Naive thymus-derived CD4-positive, alpha-beta T cell (primary cell): ENCODE measurements around the gene PTK6. TPM values are rescaled to one million over a fixed set of nuclear protein-coding genes. Genes with fewer than 3 reads are reported as not detected.
A peak's percentile ranks its signal among the peaks of the same experiment; 100 is the strongest.

ENCODE experiments used
- ATAC-seq: fragments of 150-1000 bp; cut with Tn5 transposase; 2 replicates; pipeline ENCODE4 v1.10.0; 2021; ENCODE audit warnings: mild to moderate bottlenecking, moderate library complexity
- CTCF ChIA-PET: fragments of 350-600 bp; sonication (Branson Sonifier 250); formaldehyde crosslinking; loops from one replicate; lab custom pipeline; 2021; ENCODE audit warnings: antibody characterized with exemption; lab: Charles Lee
- POLR2A ChIA-PET: fragments of 350-600 bp; sonication (Branson Sonifier 250); formaldehyde crosslinking; loops from one replicate; lab custom pipeline; 2021; ENCODE audit warnings: antibody characterized with exemption, inconsistent platforms; lab: Charles Lee
- DNase-seq, 9 donors: peaks; one replicate each; pipeline versions ENCODE4 v3.0.0 to v3.0.0-alpha.2; 2020 to 2022; ENCODE audit warnings: mixed read lengths in 1 of 9
- H3K27ac ChIP-seq: one replicate; pipeline ENCODE4 v1.7.0; 2013; ENCODE audit warnings: mild to moderate bottlenecking, low read depth, low read length, moderate library complexity
- H3K27me3 ChIP-seq, 2 donors: one replicate each; pipeline ENCODE4 v1.7.0; 2013; ENCODE audit warnings: low read length in 2 of 2, mild to moderate bottlenecking in 2 of 2, moderate library complexity in 2 of 2; ENCODE audit not compliant: control insufficient read depth in 2 of 2, insufficient read depth in 2 of 2
- H3K36me3 ChIP-seq, 3 experiments: 1 replicate in 2 of 3; 2 replicates in 1 of 3; pipeline ENCODE4 v1.7.0; 2013; ENCODE audit warnings: low read length in 3 of 3, mild to moderate bottlenecking in 3 of 3, moderate library complexity in 1 of 3; ENCODE audit not compliant: insufficient read depth in 3 of 3, control insufficient read depth in 2 of 3
- H3K4me1 ChIP-seq, 2 donors: one replicate each; pipeline ENCODE4 v1.7.0; 2013; ENCODE audit warnings: low read length in 2 of 2, mild to moderate bottlenecking in 2 of 2, moderate library complexity in 1 of 2; ENCODE audit not compliant: control insufficient read depth in 2 of 2, insufficient read depth in 2 of 2
- H3K4me3 ChIP-seq: 2 replicates; pipeline ENCODE4 v1.7.0; 2013; ENCODE audit warnings: mild to moderate bottlenecking, low read length
- H3K9me3 ChIP-seq, 3 experiments: 1 replicate in 2 of 3; 2 replicates in 1 of 3; pipeline ENCODE4 v1.7.0; 2013; ENCODE audit warnings: low read length in 3 of 3; ENCODE audit not compliant: control insufficient read depth in 2 of 3
- H3K27ac Mint-ChIP-seq, 9 donors: one replicate each; pipeline ENCODE4 v1.8.0; 2020 to 2022; ENCODE audit warnings: mixed read lengths in 9 of 9, mild to moderate bottlenecking in 8 of 9, moderate library complexity in 5 of 9, inconsistent platforms in 2 of 9
- H3K27me3 Mint-ChIP-seq, 5 donors: one replicate each; pipeline ENCODE4 v1.8.0; 2021 to 2022; ENCODE audit warnings: mixed read lengths in 5 of 5, mild to moderate bottlenecking in 1 of 5
- H3K36me3 Mint-ChIP-seq, 5 donors: one replicate each; pipeline ENCODE4 v1.8.0; 2020 to 2022; ENCODE audit warnings: mixed read lengths in 5 of 5, mild to moderate bottlenecking in 3 of 5, inconsistent platforms in 1 of 5
- H3K4me1 Mint-ChIP-seq, 7 donors: one replicate each; pipeline ENCODE4 v1.8.0; 2020 to 2022; ENCODE audit warnings: mixed read lengths in 7 of 7, mild to moderate bottlenecking in 3 of 7, inconsistent platforms in 1 of 7
- H3K4me3 Mint-ChIP-seq, 10 donors: one replicate each; pipeline ENCODE4 v1.8.0; 2020 to 2022; ENCODE audit warnings: mild to moderate bottlenecking in 10 of 10, mixed read lengths in 10 of 10, moderate library complexity in 6 of 10, inconsistent platforms in 2 of 10
- H3K9me3 Mint-ChIP-seq, 11 donors: one replicate each; pipeline ENCODE4 v1.8.0; 2020 to 2022; ENCODE audit warnings: mixed read lengths in 11 of 11, mild to moderate bottlenecking in 4 of 11, inconsistent platforms in 1 of 11, moderate library complexity in 1 of 11
- intact Hi-C, 2 donors: fragments of 100-400 bp; cut with micrococcal nuclease; formaldehyde crosslinking; loops; one replicate each; pipeline ENCODE4 v1.15.1; 2023
- polyA plus RNA-seq, 2 donors: library from polyadenylated mRNA; unstranded; fragments of 300-500 nt; fragmentation: Illumina TruSeq; gene quantifications; one replicate each; pipeline ENCODE4 v1.2.3, GENCODE V29; 2021
- total RNA-seq, 6 experiments: library from RNA in 5 of 6; stranded (reverse) in 5 of 6; gene quantifications; 1 replicate in 5 of 6; 2 replicates in 1 of 6; pipeline ENCODE4 v1.2.3 and lab custom pipeline; 2021 to 2026

Gene PTK6
- total and polyA plus RNA-seq, 7 experiments from 2014 or later, result 0.07 to 0.96 (median 0.40) TPM; not detected in 1

- Histone ChIP-seq H3K4me1 (peaks cover 19 to 28% of the 10 kb centered on the region in 2 donors), H3K27me3 (no peaks in the 10 kb centered on the region), H3K36me3 (peaks cover 0 to 43% (median 3%) of the 10 kb centered on the region in 3 experiments), H3K9me3 (no peaks in the 10 kb centered on the region), H3K27ac (no peak overlapping the region), H3K4me3 (no peak overlapping the region)
- peak overlapping the region in 4 of 10 donors; percentile 25 to 86 (median 83) for H3K4me3 Mint-ChIP-seq
- intact Hi-C loops, result loop anchor here in 1 of 2 donors (2.0 kb wide), 1 partner anchor 14 kb away; no protein-coding TSS in a partner anchor
- H3K9me3 Mint-ChIP-seq, result peaks cover 0 to 2% (median 0%) of the 10 kb centered on the region in 11 donors
- ChIA-PET CTCF (no interaction called here), POLR2A (interaction anchor here (1.1 to 2.9 kb wide), 5 partner anchors 12 to 171 kb away, joined by 3 to 10 read pairs (median 5); partner anchors contain the start of genes FNDC11 and PTK6)
- H3K27me3 Mint-ChIP-seq, result no peaks in the 10 kb centered on the region
- peaks cover 0 to 11% (median 0%) of the 10 kb centered on the region in 5 donors for H3K36me3 Mint-ChIP-seq
- ATAC-seq (no peak), DNase-seq (no peak)
- no peak overlapping the region for H3K27ac Mint-ChIP-seq
- peaks cover 9 to 34% (median 21%) of the 10 kb centered on the region in 7 donors for H3K4me1 Mint-ChIP-seq
Observed at GRCh38 chr20:63566395-63567135, 29.4 kb upstream of the PTK6 start.

- intact Hi-C loops, result loop anchor here in 1 of 2 donors (2.0 kb wide), 1 partner anchor 13 kb away; no protein-coding TSS in a partner anchor
- H3K9me3 ChIP-seq, result no peaks in the 10 kb centered on the region
- Mint-ChIP-seq H3K4me1 (peaks cover 9 to 34% (median 21%) of the 10 kb centered on the region in 7 donors), H3K36me3 (peaks cover 0 to 11% (median 0%) of the 10 kb centered on the region in 5 donors), H3K27me3 (no peaks in the 10 kb centered on the region), H3K4me3 (no peak overlapping the region), H3K9me3 (peaks cover 0 to 2% (median 0%) of the 10 kb centered on the region in 11 donors), H3K27ac (peak overlapping the region in 1 of 9 donors; percentile 21)
- POLR2A ChIA-PET, result interaction anchor here (1.1 to 2.9 kb wide), 2 partner anchors 11 to 24 kb away, joined by 3 to 10 read pairs; partner anchors contain the start of gene FNDC11
- H3K27ac ChIP-seq, result no peak overlapping the region
- ATAC-seq (no peak), DNase-seq (no peak)
- H3K4me3 ChIP-seq, result no peak overlapping the region
- H3K4me1 ChIP-seq, result peaks cover 19 to 28% of the 10 kb centered on the region in 2 donors
- no peaks in the 10 kb centered on the region for H3K27me3 ChIP-seq
- peaks cover 0 to 50% (median 3%) of the 10 kb centered on the region in 3 experiments for H3K36me3 ChIP-seq
- CTCF ChIA-PET, result no interaction called here
Observed at GRCh38 chr20:63565699-63566335, 28.6 kb upstream of the PTK6 start.

GRCh38 chr20:63565021-63565698 is 28.0 kb upstream of the PTK6 start:
- Histone ChIP-seq H3K4me3 (no peak overlapping the region), H3K27ac (no peak overlapping the region), H3K36me3 (peaks cover 0 to 57% (median 3%) of the 10 kb centered on the region in 3 experiments), H3K4me1 (peaks cover 19 to 28% of the 10 kb centered on the region in 2 donors), H3K9me3 (no peaks in the 10 kb centered on the region), H3K27me3 (no peaks in the 10 kb centered on the region)
- Mint-ChIP-seq H3K36me3 (peaks cover 0 to 15% (median 4%) of the 10 kb centered on the region in 5 donors), H3K9me3 (peaks cover 0 to 4% (median 0%) of the 10 kb centered on the region in 11 donors), H3K4me1 (peaks cover 9 to 32% (median 21%) of the 10 kb centered on the region in 7 donors), H3K27me3 (no peaks in the 10 kb centered on the region), H3K4me3 (no peak overlapping the region), H3K27ac (peak overlapping the region in 1 of 9 donors; percentile 21)
- intact Hi-C loops, result no loop called here
- no peak for DNase-seq
- CTCF ChIA-PET, result no interaction called here
- POLR2A ChIA-PET, result no interaction called here
- ATAC-seq, result no peak

GRCh38 chr20:63564036-63564810 is 27.0 kb upstream of the PTK6 start:
- peaks cover 18 to 22% of the 10 kb centered on the region in 2 donors for H3K4me1 ChIP-seq
- H3K27ac ChIP-seq, result no peak overlapping the region
- no peak for DNase-seq
- no peak for ATAC-seq
- no peaks in the 10 kb centered on the region for H3K9me3 ChIP-seq
- POLR2A ChIA-PET, result no interaction called here
- peaks cover 0 to 17% (median 4%) of the 10 kb centered on the region in 5 donors for H3K36me3 Mint-ChIP-seq
- H3K4me3 Mint-ChIP-seq, result no peak overlapping the region
- no peak overlapping the region for H3K27ac Mint-ChIP-seq
- no peaks in the 10 kb centered on the region for H3K27me3 ChIP-seq
- H3K4me1 Mint-ChIP-seq, result peaks cover 9 to 24% (median 18%) of the 10 kb centered on the region in 7 donors
- no peak overlapping the region for H3K4me3 ChIP-seq
- H3K36me3 ChIP-seq, result peaks cover 0 to 62% (median 3%) of the 10 kb centered on the region in 3 experiments
- CTCF ChIA-PET, result no interaction called here
- intact Hi-C loops, result no loop called here
- no peaks in the 10 kb centered on the region for H3K27me3 Mint-ChIP-seq
- peaks cover 0 to 2% (median 0%) of the 10 kb centered on the region in 11 donors for H3K9me3 Mint-ChIP-seq

GRCh38 chr20:63563225-63563935 is 26.2 kb upstream of the PTK6 start:
- H3K4me1 Mint-ChIP-seq, result peaks cover 9 to 16% (median 11%) of the 10 kb centered on the region in 7 donors
- ChIA-PET POLR2A (no interaction called here), CTCF (no interaction called here)
- H3K27me3 Mint-ChIP-seq, result no peaks in the 10 kb centered on the region
- H3K27ac Mint-ChIP-seq, result no peak overlapping the region
- no peaks in the 10 kb centered on the region for H3K9me3 ChIP-seq
- DNase-seq (no peak), ATAC-seq (no peak)
- intact Hi-C loops, result no loop called here
- H3K27ac ChIP-seq, result no peak overlapping the region
- H3K4me3 ChIP-seq, result no peak overlapping the region
- peaks cover 11 to 14% of the 10 kb centered on the region in 2 donors for H3K4me1 ChIP-seq
- H3K9me3 Mint-ChIP-seq, result peaks cover 0 to 2% (median 0%) of the 10 kb centered on the region in 11 donors
- peaks cover 0 to 23% (median 4%) of the 10 kb centered on the region in 5 donors for H3K36me3 Mint-ChIP-seq
- no peak overlapping the region for H3K4me3 Mint-ChIP-seq
- H3K27me3 ChIP-seq, result no peaks in the 10 kb centered on the region
- peaks cover 0 to 62% (median 3%) of the 10 kb centered on the region in 3 experiments for H3K36me3 ChIP-seq
